ENCODE measurements around the gene RNPEP. TPM values are rescaled to one million over a fixed set of nuclear protein-coding genes. Genes with fewer than 3 reads are reported as not detected.

Gene RNPEP
- total and polyA plus RNA-seq, 2 of the 8 experiments (the other 6 are each of a cell fraction or from before 2014, with no cell fraction given) = 34.1 to 51.1 TPM

DNA sequence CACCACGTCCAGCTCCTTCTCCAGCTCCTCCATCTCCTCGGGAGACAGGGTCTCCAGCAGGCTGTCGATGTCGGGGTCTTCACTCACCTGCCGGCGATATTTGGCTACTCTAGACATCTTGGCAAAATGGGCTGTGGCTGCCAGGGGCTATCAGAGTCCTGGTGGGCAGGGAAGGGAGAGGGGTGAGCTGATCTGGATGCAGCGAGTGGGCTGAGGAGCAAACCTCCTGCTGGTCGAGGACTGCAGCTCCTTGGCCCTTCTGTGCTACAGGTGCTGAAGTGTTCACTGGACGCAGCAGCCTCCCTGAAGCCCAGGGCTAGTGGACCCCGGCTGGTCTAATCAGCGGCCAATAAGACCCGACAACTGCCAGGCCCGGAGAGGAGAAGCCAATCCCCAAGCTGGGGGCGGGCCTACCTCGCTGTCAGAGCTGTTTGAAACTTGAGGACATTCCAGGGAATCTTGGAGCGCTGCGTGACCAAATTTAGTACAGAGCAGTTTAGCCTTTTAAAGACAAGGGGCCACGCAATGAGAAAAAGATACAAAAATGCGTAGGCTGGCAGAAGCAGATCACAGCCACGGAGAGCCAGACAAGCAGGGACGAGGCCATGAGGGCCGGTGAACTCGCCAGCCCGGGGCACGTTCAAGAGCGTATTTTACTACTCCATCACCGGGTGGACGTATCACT lies 36.1 kb upstream of the RNPEP start, which contains the start of gene LMOD1 (continued):
- TF ChIP-seq SIN3A (conservative IDR thresholded peaks at IDR 0.05 in 1 of 2, IDR thresholded peaks at IDR 0.05 in 1 of 2; ENCODE audit: low read depth in 1 of 2, low read length in 2 of 2) = peak in 1 of 2 experiments; percentile 28; a peak in 1 of 4 replicates
- TF ChIP-seq EZH2 (IDR thresholded peaks at IDR 0.05; ENCODE audit: low read depth, low read length, severe bottlenecking) = peak; percentile 31
- no peak for TF ChIP-seq BCL11A (IDR thresholded peaks at IDR 0.05; ENCODE audit: low read depth in 2 of 2, low read length in 2 of 2)
- peak; percentile 49; the same call in 1 of the 2 replicates for TF ChIP-seq TBP (IDR thresholded peaks at IDR 0.05; ENCODE audit: low read depth, low read length)
- peak; percentile 12; the same call in 1 of the 2 replicates for TF ChIP-seq MAX (IDR thresholded peaks at IDR 0.05)
